Activated T-cell treated with anti-CD3 and anti-CD28 coated beads for 1 hour (primary cell): Measurements from ENCODE around the gene FAM174A.
"Not testable (repeated sequence)": the region's sequence is repeated elsewhere in the genome, so short reads cannot be mapped to it uniquely, and the experiment has no call there.

Source experiments
- DNase-seq: peaks from one replicate; pipeline ENCODE4 v3.0.0-alpha.2; 2020; ENCODE audit warnings: low read depth

The FAM174A gene

GRCh38 chr5:100576217-100576751, 41.1 kb downstream of the FAM174A start:
- DNase-seq: no peak

DNA sequence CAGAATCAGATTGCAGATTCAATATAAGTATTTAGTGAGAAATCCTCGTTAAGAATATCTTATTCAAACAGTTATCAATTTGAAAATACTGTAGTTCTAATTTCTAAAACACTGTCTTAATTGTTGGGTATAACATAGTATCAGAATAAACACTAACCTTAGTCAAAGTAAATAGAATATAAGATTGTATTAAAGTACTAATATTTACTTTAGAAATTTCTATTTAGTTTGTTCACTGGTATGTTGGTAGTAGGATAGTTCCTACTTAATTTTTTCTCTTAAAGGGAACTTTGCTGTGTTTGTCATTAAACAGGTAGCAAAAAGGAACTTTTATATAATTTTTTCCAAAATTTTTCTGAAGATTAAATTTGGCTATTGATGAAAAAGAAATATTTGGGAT, 42.3 kb downstream of the FAM174A start:
- DNase-seq: no peak

- DNase-seq: no peak
Observed at GRCh38 chr5:100584069-100584468, 48.9 kb downstream of the FAM174A start.

GRCh38 chr5:100584889-100585288, 49.7 kb downstream of the FAM174A start:
- no peak for DNase-seq

DNA sequence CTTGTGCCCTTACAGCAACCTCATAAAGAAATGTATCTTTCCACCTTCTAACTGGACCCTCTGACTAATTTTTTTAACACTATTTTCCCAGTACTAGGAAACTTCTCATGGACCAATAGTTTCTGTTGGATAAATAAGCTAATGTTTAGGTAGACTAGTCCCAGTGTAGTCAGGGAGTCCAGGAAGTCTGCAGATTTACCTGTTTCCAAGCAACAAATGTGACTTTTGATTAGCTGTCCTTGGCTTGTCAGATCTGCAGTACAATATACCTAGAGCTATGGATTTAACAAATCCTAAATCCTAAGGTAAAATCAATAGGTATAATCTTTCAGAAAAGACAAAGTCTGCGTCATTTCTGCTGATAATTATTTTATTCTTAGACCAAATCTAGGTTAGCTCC, 55.7 kb downstream of the FAM174A start:
- DNase-seq: no peak

DNA sequence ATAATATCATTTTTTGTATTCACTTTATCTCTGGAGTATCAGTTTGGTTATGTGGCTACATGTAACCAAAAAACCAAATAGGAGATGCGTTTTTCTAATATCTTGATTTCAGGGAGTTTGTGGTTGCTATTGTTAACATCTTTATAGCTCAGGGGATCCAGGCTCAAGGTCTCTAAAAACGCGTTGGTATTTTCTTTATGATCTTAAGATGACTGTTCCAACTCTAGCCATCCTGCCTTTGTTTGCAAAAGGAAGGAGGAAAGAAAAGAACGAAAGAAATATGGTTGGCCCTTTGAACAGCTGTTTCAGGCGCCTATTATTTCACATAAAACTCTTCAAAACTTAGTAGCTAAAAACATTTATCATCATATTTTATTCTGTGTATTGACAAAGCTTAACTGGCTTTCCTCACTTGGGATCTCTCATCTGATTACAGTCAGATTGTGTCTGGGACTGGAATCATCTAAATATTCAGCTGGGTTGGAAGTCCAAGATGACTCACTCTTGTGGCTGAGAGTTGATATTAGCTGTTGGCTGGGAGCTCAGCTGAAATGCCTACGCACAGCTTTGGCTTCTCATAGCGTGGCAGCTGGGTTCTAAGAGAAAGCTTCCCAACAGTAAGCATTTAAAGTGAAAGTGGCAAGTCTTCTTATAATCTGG, 60.1 kb downstream of the FAM174A start:
- no peak for DNase-seq

- DNase-seq: no peak
Observed at GRCh38 chr5:100595812-100596173, 60.6 kb downstream of the FAM174A start.

DNA sequence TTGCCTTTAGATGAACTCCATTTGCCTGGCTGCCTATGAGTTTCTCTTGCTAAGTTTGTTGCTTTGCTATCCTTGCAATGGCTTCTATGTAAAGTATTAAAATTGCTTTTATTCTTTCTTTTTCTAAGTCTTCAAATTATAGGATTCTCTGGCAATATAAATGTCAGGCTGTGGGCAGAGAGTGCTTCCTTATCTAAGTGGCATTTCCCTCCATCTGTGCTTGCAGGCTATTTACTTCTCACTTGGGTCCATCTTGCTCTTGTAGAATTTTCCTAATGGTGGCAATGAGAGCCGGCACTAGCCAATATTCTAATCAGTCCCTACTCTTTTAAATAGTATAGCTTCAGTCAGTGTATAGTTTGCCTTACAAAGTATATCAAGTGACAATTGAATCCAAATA, 63.3 kb downstream of the FAM174A start:
- DNase-seq: no peak

- DNase-seq: no peak
Observed at GRCh38 chr5:100600298-100600994, 65.3 kb downstream of the FAM174A start.

DNA sequence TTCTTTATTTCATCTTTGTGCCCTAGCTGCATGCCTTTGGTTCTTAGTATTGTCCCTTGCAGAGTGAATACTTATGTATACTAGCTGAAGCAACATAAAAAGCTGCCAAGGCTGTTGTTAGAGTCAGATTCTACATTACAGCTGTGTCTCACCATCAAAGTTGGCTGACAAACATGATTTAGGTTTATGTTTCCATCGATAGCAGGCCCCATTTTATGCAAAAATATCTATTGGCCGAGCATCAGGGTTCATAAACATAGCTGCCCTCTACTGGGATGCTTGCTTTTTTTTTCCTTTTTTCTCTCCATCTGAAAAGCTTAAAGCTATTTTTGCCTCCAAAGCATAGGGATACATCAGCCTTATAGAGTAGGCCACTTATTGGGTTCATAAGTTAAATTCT, 68.0 kb downstream of the FAM174A start:
- DNase-seq: no peak

DNA sequence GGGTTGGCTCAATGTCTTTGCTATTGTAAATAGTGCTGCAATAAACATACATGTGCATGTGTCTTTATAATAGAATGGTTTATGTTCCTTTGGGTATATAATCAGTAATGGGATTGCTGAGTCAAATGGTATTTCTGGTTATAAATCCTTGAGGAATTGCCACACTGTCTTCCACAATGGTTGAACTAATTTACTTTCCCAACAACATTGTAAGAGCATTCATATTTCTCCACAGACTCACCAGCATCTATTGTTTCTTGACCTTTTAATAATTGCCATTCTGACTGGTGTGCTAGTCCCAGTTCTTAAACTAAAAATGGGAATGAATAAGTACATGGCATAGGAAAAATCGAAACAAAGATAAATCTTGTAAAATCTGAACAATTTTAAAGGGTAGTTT, 68.8 kb downstream of the FAM174A start:
- DNase-seq: not testable (repeated sequence)

GRCh38 chr5:100609594-100609993, 74.4 kb downstream of the FAM174A start:
- DNase-seq: no peak

DNA sequence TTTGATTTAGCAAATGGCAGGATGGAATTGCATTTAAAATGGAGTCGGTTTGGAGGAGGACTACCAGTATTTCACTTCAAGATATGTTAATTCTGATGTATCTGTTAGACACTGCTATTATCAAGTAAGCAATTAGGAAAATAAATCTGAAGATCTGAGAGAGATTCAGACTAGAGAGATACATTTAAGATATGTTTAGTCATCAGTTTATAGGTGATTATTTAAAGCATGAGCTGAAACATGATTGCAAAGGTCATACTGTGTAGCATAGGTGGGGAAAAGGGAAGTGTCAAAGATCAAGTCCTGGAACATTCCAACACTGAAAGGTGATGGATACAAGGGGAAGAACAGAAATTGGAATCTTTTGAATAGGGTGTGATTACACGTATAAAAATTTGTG, 79.1 kb downstream of the FAM174A start:
- no peak for DNase-seq

- no peak for DNase-seq
Observed at GRCh38 chr5:100615362-100615761, 80.2 kb downstream of the FAM174A start.

DNA sequence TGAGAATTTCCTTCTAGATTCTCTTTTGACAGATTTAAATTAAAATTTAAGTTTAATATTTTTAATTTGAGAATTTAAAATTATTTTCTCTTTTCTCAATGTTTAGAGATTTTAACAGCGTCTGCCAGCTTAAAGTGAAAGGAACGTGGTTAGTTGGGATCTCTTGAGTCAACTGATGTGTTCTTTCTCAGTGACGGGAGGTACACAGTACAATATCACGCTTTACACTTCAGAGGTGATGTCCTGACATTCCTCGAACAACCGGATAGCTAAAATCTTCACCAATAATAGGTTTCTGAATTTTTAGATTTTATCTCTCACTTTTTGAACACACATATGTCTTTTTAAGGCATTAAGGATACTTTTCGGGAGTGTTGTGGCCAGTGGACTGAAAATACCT, 81.1 kb downstream of the FAM174A start:
- no peak for DNase-seq

GRCh38 chr5:100616981-100617380, 81.8 kb downstream of the FAM174A start:
- DNase-seq: no peak

GRCh38 chr5:100623719-100624118, 88.5 kb downstream of the FAM174A start:
- no peak for DNase-seq

- DNase-seq: no peak
Observed at GRCh38 chr5:100634937-100635534, 99.9 kb downstream of the FAM174A start.
